ENCODE data around the gene NAV2.

NAV2 gene

DNA sequence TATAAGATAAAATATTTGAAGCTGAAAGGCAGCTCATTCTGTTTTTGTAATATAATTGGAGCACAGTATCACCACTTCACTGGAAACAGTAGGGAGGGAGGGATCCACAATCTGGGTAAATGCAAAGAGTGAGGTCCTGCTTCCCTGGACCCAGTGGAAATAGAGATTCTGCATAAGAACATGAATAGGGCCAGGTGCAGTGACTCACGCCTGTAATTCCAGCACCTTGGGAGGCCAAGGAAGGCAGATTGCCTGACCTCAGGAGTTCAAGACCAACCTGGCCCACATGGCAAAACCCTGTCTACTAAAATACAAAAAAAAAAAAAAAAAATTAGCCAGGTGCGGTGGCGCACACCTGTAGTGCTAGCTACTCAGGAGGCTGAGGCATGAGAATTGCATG lies 303.9 kb downstream of the NAV2 start:
- ChIA-PET CTCF (interaction anchor here (0.6 to 1.1 kb wide), 2 partner anchors 12 to 121 kb away, joined by 3 to 4 read pairs; no protein-coding TSS in a partner anchor), POLR2A (no interaction called here)
- WGBS (ENCODE audit: insufficient coverage) = 83% methylated on average over 1 of the region's 3 CpGs

DNA sequence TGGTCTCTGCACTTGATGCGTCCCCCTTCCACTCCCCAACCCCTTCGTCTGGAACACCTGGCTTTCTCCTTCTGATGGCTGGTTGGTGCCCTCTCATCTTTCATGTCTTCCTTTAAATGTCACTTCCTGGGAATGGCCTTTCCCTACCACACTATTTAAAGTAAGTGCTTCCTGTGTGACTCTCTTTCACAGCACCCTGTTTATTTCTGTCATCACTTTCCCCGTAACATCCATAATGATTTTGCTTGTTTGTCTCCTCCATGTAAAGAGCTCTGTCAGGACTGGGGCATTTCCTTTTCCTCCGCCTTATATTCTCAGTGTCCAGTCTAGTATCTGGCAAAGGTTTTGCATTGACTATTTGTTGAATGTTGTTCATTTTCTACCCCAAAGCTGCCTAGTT lies 304.7 kb downstream of the NAV2 start:
- POLR2A ChIA-PET = no interaction called here
- no peak for DNase-seq
- Histone ChIP-seq H3K9me3 (ENCODE audit: control extremely low read depth in 1 of 5, control insufficient read depth in 4 of 5, insufficient read depth in 2 of 5, low read depth in 1 of 5, low read length in 4 of 5) (no peaks in the 10 kb centered on the region), H3K4me3 (ENCODE audit: control insufficient read depth in 1 of 7, extremely low read depth in 1 of 7, insufficient read depth in 4 of 7, low read depth in 2 of 7, low read length in 6 of 7) (no peak overlapping the region), H3K27ac (ENCODE audit: insufficient read depth in 1 of 2, low read depth in 1 of 2, low read length in 2 of 2, poor library complexity in 1 of 2, severe bottlenecking in 2 of 2) (no peak overlapping the region), H3K36me3 (ENCODE audit: control insufficient read depth in 4 of 4, insufficient read depth in 4 of 4, low read length in 3 of 4) (no peaks in the 10 kb centered on the region), H3K4me1 (ENCODE audit: control extremely low read depth in 1 of 4, control insufficient read depth in 4 of 4, insufficient read depth in 4 of 4, low read length in 3 of 4) (peaks cover 5 to 13% (median 11%) of the 10 kb centered on the region in 4 experiments), H3K27me3 (replicated peaks in 2 of 5; ENCODE audit: control insufficient read depth in 4 of 5, insufficient read depth in 5 of 5, low read length in 4 of 5) (no peaks in the 10 kb centered on the region)
- 98% methylated on average over 3 of the region's 4 CpGs for whole genome bisulfite sequencing (ENCODE audit: insufficient coverage)
- CTCF ChIA-PET = interaction anchor here (1.1 kb wide), 1 partner anchor 11 kb away, joined by 3 read pairs; no protein-coding TSS in a partner anchor

More for the DNA sequence above, 303.9 kb downstream of the NAV2 start:
- Histone ChIP-seq H3K4me1 (ENCODE audit: control extremely low read depth in 1 of 4, control insufficient read depth in 4 of 4, insufficient read depth in 4 of 4, low read length in 3 of 4) (peaks cover 5 to 13% (median 11%) of the 10 kb centered on the region in 4 experiments), H3K36me3 (ENCODE audit: control insufficient read depth in 4 of 4, insufficient read depth in 4 of 4, low read length in 3 of 4) (no peaks in the 10 kb centered on the region), H3K27ac (ENCODE audit: insufficient read depth in 1 of 2, low read depth in 1 of 2, low read length in 2 of 2, poor library complexity in 1 of 2, severe bottlenecking in 2 of 2) (no peak overlapping the region), H3K9me3 (ENCODE audit: control extremely low read depth in 1 of 5, control insufficient read depth in 4 of 5, insufficient read depth in 2 of 5, low read depth in 1 of 5, low read length in 4 of 5) (no peaks in the 10 kb centered on the region), H3K27me3 (replicated peaks in 2 of 5; ENCODE audit: control insufficient read depth in 4 of 5, insufficient read depth in 5 of 5, low read length in 4 of 5) (no peaks in the 10 kb centered on the region), H3K4me3 (ENCODE audit: control insufficient read depth in 1 of 7, extremely low read depth in 1 of 7, insufficient read depth in 4 of 7, low read depth in 2 of 7, low read length in 6 of 7) (no peak overlapping the region)
- DNase-seq = no peak

DNA sequence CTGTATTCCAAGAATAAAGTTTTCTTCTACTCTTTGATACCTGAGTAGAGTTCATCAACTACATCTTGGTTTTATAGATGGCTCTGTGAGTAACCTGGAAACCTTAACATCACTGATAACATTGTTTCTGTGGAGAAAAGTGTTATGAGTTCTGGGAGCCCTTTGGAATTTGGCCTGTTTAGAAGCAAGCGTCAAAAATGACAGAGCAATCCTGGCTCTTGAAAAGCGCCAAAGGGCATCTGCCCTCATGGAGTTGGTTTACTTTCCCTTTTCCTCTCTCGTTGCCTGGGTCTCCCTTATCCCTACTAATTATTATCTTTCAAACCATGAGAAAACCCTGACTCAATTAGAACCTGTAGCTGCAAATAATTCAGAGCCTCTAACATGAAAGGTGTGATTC lies 307.6 kb downstream of the NAV2 start:
- 100% methylated on average over 3 of the region's 3 CpGs for WGBS (ENCODE audit: insufficient coverage)
- no peak overlapping the region for H3K27ac ChIP-seq (ENCODE audit: insufficient read depth in 1 of 2, low read depth in 1 of 2, low read length in 2 of 2, poor library complexity in 1 of 2, severe bottlenecking in 2 of 2)
- no peaks in the 10 kb centered on the region for H3K27me3 ChIP-seq (replicated peaks in 2 of 5; ENCODE audit: control insufficient read depth in 4 of 5, insufficient read depth in 5 of 5, low read length in 4 of 5)
- ChIA-PET POLR2A (no interaction called here), CTCF (no interaction called here)
- no peak for DNase-seq
- no peaks in the 10 kb centered on the region for H3K4me1 ChIP-seq (ENCODE audit: control extremely low read depth in 1 of 4, control insufficient read depth in 4 of 4, insufficient read depth in 4 of 4, low read length in 3 of 4)
- no peak overlapping the region for H3K4me3 ChIP-seq (ENCODE audit: control insufficient read depth in 1 of 7, extremely low read depth in 1 of 7, insufficient read depth in 4 of 7, low read depth in 2 of 7, low read length in 6 of 7)
- no peaks in the 10 kb centered on the region for H3K9me3 ChIP-seq (ENCODE audit: control extremely low read depth in 1 of 5, control insufficient read depth in 4 of 5, insufficient read depth in 2 of 5, low read depth in 1 of 5, low read length in 4 of 5)
- H3K36me3 ChIP-seq (ENCODE audit: control insufficient read depth in 4 of 4, insufficient read depth in 4 of 4, low read length in 3 of 4) = no peaks in the 10 kb centered on the region

DNA sequence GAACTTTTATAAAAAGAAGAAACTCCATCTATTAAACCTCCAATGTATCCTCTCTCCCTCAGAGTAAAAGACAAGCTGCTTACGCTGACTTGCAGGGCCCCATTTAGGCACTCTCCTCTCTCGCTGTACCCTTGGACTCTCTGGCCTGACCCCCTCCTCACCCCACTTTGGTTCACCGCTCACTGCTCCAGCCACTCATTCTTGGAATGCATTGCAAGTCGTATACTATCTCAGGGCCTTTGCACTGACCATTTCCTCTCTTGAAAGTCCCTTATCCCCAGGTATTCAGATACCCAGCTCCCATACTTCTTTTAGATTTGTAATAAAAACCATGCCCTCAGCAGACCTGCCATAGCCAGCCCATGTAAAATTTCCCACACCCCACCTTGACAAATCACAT lies 308.1 kb downstream of the NAV2 start:
- Histone ChIP-seq H3K27me3 (replicated peaks in 2 of 5; ENCODE audit: control insufficient read depth in 4 of 5, insufficient read depth in 5 of 5, low read length in 4 of 5) (no peaks in the 10 kb centered on the region), H3K4me1 (ENCODE audit: control extremely low read depth in 1 of 4, control insufficient read depth in 4 of 4, insufficient read depth in 4 of 4, low read length in 3 of 4) (no peaks in the 10 kb centered on the region), H3K27ac (ENCODE audit: insufficient read depth in 1 of 2, low read depth in 1 of 2, low read length in 2 of 2, poor library complexity in 1 of 2, severe bottlenecking in 2 of 2) (no peak overlapping the region), H3K4me3 (ENCODE audit: control insufficient read depth in 1 of 7, extremely low read depth in 1 of 7, insufficient read depth in 4 of 7, low read depth in 2 of 7, low read length in 6 of 7) (no peak overlapping the region), H3K36me3 (ENCODE audit: control insufficient read depth in 4 of 4, insufficient read depth in 4 of 4, low read length in 3 of 4) (no peaks in the 10 kb centered on the region), H3K9me3 (ENCODE audit: control extremely low read depth in 1 of 5, control insufficient read depth in 4 of 5, insufficient read depth in 2 of 5, low read depth in 1 of 5, low read length in 4 of 5) (no peaks in the 10 kb centered on the region)
- POLR2A ChIA-PET = no interaction called here
- DNase-seq = no peak
- CTCF ChIA-PET = no interaction called here
- WGBS (ENCODE audit: insufficient coverage) = 91% methylated on average over 4 of the region's 4 CpGs

DNA sequence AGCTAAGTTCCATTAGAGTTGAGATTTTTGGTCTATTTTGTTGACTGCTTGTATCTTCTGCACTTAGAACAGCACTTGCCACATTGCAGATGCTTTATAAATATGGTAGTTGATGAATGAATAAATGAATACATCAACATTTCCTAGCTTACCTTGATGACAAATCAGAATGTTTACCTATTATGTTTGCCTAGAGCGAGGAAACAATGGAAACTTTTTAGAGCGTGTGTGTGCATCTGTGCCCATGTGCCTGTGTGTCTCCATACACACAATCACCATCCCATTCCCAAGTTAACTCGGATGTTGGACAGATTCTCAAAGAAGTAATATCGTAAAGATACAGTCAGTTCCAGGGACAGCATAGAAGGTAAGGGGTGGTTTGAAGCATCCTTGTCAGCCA lies 308.6 kb downstream of the NAV2 start:
- CTCF ChIA-PET = no interaction called here
- Histone ChIP-seq H3K27me3 (replicated peaks in 2 of 5; ENCODE audit: control insufficient read depth in 4 of 5, insufficient read depth in 5 of 5, low read length in 4 of 5) (no peaks in the 10 kb centered on the region), H3K36me3 (ENCODE audit: control insufficient read depth in 4 of 4, insufficient read depth in 4 of 4, low read length in 3 of 4) (no peaks in the 10 kb centered on the region), H3K4me1 (ENCODE audit: control extremely low read depth in 1 of 4, control insufficient read depth in 4 of 4, insufficient read depth in 4 of 4, low read length in 3 of 4) (no peaks in the 10 kb centered on the region), H3K9me3 (ENCODE audit: control extremely low read depth in 1 of 5, control insufficient read depth in 4 of 5, insufficient read depth in 2 of 5, low read depth in 1 of 5, low read length in 4 of 5) (no peaks in the 10 kb centered on the region), H3K4me3 (ENCODE audit: control insufficient read depth in 1 of 7, extremely low read depth in 1 of 7, insufficient read depth in 4 of 7, low read depth in 2 of 7, low read length in 6 of 7) (no peak overlapping the region), H3K27ac (ENCODE audit: insufficient read depth in 1 of 2, low read depth in 1 of 2, low read length in 2 of 2, poor library complexity in 1 of 2, severe bottlenecking in 2 of 2) (no peak overlapping the region)
- no CpG with 5 or more reads among the region's 4 CpGs for WGBS (ENCODE audit: insufficient coverage)
- POLR2A ChIA-PET = no interaction called here
- DNase-seq = no peak

DNA sequence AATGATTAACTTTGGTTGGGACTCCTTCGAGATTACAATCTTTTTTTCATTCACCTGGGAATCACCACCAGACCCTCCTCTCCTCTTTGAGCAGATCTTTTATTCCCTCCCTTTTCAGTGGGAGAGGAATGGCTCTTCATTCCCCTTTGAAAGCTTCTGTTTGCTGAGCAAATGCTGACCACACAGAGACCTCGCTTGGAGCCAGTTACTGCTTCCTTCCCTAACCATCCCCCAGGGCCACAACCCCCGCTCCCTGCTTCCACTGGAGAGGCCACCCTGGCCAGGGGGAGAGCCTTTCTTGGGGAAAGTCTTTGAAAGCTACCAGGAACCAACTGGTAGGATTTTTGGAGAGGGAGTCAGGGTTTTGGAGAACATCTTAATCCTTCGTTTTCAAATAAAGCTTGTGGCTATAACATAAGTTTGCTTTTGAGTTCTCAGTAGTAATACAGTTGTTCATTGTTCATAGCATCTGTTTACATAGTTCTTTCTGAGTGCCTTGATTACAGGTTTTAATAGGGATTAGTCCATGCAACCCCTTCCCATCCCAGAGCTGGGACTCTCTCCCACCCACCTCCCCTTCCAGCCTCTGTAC lies 309.2 kb downstream of the NAV2 start:
- no peaks in the 10 kb centered on the region for H3K9me3 ChIP-seq (ENCODE audit: control extremely low read depth in 1 of 5, control insufficient read depth in 4 of 5, insufficient read depth in 2 of 5, low read depth in 1 of 5, low read length in 4 of 5)
- CTCF ChIA-PET = no interaction called here
- no peak overlapping the region for H3K27ac ChIP-seq (ENCODE audit: insufficient read depth in 1 of 2, low read depth in 1 of 2, low read length in 2 of 2, poor library complexity in 1 of 2, severe bottlenecking in 2 of 2)
- H3K4me3 ChIP-seq (ENCODE audit: control insufficient read depth in 1 of 7, extremely low read depth in 1 of 7, insufficient read depth in 4 of 7, low read depth in 2 of 7, low read length in 6 of 7) = no peak overlapping the region
- H3K27me3 ChIP-seq (replicated peaks in 2 of 5; ENCODE audit: control insufficient read depth in 4 of 5, insufficient read depth in 5 of 5, low read length in 4 of 5) = no peaks in the 10 kb centered on the region
- POLR2A ChIA-PET = interaction anchor here (0.5 kb wide), 1 partner anchor 1410 kb away, joined by 3 read pairs; no protein-coding TSS in a partner anchor
- no peaks in the 10 kb centered on the region for H3K36me3 ChIP-seq (ENCODE audit: control insufficient read depth in 4 of 4, insufficient read depth in 4 of 4, low read length in 3 of 4)
- 83% methylated on average over 1 of the region's 4 CpGs for WGBS (ENCODE audit: insufficient coverage)
- DNase-seq = no peak
- H3K4me1 ChIP-seq (ENCODE audit: control extremely low read depth in 1 of 4, control insufficient read depth in 4 of 4, insufficient read depth in 4 of 4, low read length in 3 of 4) = no peaks in the 10 kb centered on the region

DNA sequence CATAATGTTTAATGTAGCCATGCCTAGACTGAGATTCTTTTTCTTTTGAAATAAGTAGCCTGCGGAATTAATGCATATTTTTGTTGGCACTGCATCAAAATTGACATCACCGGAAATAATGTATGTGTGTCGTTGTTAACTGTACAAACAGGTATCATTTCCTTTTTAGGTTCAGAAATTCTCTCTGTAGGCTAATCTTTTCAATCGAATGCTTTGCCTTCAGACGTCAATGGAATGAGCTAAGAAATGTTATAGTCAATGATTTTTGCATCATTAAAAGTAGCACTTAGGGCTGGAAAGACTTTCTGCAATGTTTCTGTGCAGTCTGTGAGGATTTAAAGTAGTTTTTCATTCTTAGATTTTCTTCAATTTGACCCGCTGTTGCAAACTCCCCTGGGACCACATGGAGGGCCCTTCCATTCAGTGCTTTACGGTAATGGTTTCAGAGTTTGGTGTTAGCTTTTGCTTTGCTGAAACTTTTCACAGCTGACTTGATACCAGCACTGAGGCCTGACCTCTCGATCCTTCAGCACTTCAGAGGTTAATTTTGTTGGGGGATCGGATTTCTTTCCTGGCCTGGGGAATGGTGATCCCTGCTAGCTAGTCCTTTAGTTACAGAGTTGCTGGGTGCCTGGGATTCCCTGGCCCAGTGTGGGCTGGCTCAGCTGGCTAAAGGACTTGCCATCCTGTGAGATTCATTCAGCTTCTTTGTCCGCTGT lies 309.9 kb downstream of the NAV2 start:
- ChIA-PET POLR2A (interaction anchor here (0.5 kb wide), 1 partner anchor 1410 kb away, joined by 3 read pairs; no protein-coding TSS in a partner anchor), CTCF (no interaction called here)
- Histone ChIP-seq H3K27ac (ENCODE audit: insufficient read depth in 1 of 2, low read depth in 1 of 2, low read length in 2 of 2, poor library complexity in 1 of 2, severe bottlenecking in 2 of 2) (no peak overlapping the region), H3K4me1 (ENCODE audit: control extremely low read depth in 1 of 4, control insufficient read depth in 4 of 4, insufficient read depth in 4 of 4, low read length in 3 of 4) (no peaks in the 10 kb centered on the region), H3K27me3 (replicated peaks in 2 of 5; ENCODE audit: control insufficient read depth in 4 of 5, insufficient read depth in 5 of 5, low read length in 4 of 5) (no peaks in the 10 kb centered on the region), H3K36me3 (ENCODE audit: control insufficient read depth in 4 of 4, insufficient read depth in 4 of 4, low read length in 3 of 4) (no peaks in the 10 kb centered on the region), H3K9me3 (ENCODE audit: control extremely low read depth in 1 of 5, control insufficient read depth in 4 of 5, insufficient read depth in 2 of 5, low read depth in 1 of 5, low read length in 4 of 5) (no peaks in the 10 kb centered on the region), H3K4me3 (ENCODE audit: control insufficient read depth in 1 of 7, extremely low read depth in 1 of 7, insufficient read depth in 4 of 7, low read depth in 2 of 7, low read length in 6 of 7) (no peak overlapping the region)
- no peak for DNase-seq
- 98% methylated on average over 9 of the region's 10 CpGs for WGBS (ENCODE audit: insufficient coverage)
